Endothelial cell of umbilical vein (primary cell): ENCODE data around the gene ACSS1. TPM values are rescaled to one million over a fixed set of nuclear protein-coding genes. Genes with fewer than 3 reads are reported as not detected.
"Not testable (repeated sequence)": the region's sequence is repeated elsewhere in the genome, so short reads cannot be mapped to it uniquely, and the experiment has no call there.

Experiments used
- BruUV-seq: library from RNA; stranded (reverse); fragments of 400-500 nt; replicated peaks from 2 replicates; lab custom pipeline; 2021; lab: Mats Ljungman, UMichigan
- CTCF ChIA-PET: fragments of 300-600, 350-600 bp; sonication (Branson Sonifier 250); formaldehyde crosslinking; loops from one replicate; lab custom pipeline; 2021; ENCODE audit warnings: antibody characterized with exemption, inconsistent platforms; lab: Charles Lee
- POLR2A ChIA-PET: fragments of 300-600, 350-600 bp; sonication (Branson Sonifier 250); formaldehyde crosslinking; loops from one replicate; lab custom pipeline; 2021; ENCODE audit warnings: antibody characterized with exemption, inconsistent platforms; lab: Charles Lee
- DNase-seq: peaks from one replicate; pipeline ENCODE4 v3.0.0-alpha.2; 2011; ENCODE audit warnings: low read depth, low spot score
- FAIRE-seq: peaks from 2 replicates; lab custom pipeline; 2011; peaks lifted over from hg19 to GRCh38; lab: Jason Lieb, UNC
- H2AFZ ChIP-seq: 2 replicates; pipeline ENCODE4 v1.6.0; 2012; ENCODE audit warnings: low read depth, low read length, control low read depth, inconsistent platforms
- H3K27ac ChIP-seq: 2 replicates; pipeline ENCODE4 v1.5.1; 2011; ENCODE audit warnings: low read depth, mild to moderate bottlenecking, control low read depth, low read length, moderate library complexity; ENCODE audit not compliant: insufficient read depth
- H3K27me3 ChIP-seq, 2 experiments: 2 replicates each; pipeline versions ENCODE4 v1.6.0 to v1.6.1; 2011; ENCODE audit warnings: low read length in 2 of 2, mixed read lengths in 1 of 2; ENCODE audit not compliant: control insufficient read depth in 2 of 2, insufficient read depth in 2 of 2
- H3K36me3 ChIP-seq, 2 experiments: 2 replicates in 1 of 2; 3 replicates in 1 of 2; pipeline ENCODE4 v1.5.1; 2011; ENCODE audit warnings: low read length in 2 of 2, mild to moderate bottlenecking in 1 of 2, moderate library complexity in 1 of 2; ENCODE audit not compliant: control insufficient read depth in 2 of 2, insufficient read depth in 2 of 2; ENCODE audit errors: extremely low read depth in 1 of 2
- H3K4me1 ChIP-seq: 3 replicates; pipeline ENCODE4 v1.5.1; 2011; ENCODE audit warnings: mild to moderate bottlenecking, low read length; ENCODE audit not compliant: control insufficient read depth, insufficient read depth; ENCODE audit errors: extremely low read depth
- H3K4me2 ChIP-seq: 2 replicates; pipeline ENCODE4 v1.6.1; 2011; ENCODE audit warnings: low read length, control low read depth, mixed read lengths; ENCODE audit not compliant: insufficient read depth
- H3K4me3 ChIP-seq, 3 experiments: fragments of 200-600 bp in 1 of 3; sonication (generic), shearing (Covaris generic) in 1 of 3; replicated peaks in 1 of 3; 2 replicates each; pipeline ENCODE4 v1.5.1; 2011 to 2016; ENCODE audit warnings: control low read depth in 3 of 3, low read length in 3 of 3, mild to moderate bottlenecking in 2 of 3, inconsistent platforms in 1 of 3, low read depth in 1 of 3, moderate library complexity in 1 of 3; ENCODE audit not compliant: insufficient read depth in 1 of 3
- H3K79me2 ChIP-seq: 2 replicates; pipeline ENCODE4 v1.6.0; 2012; ENCODE audit warnings: low read length, inconsistent platforms; ENCODE audit not compliant: control insufficient read depth, insufficient read depth
- H3K9ac ChIP-seq: replicated peaks from 2 replicates; pipeline ENCODE3; 2011; ENCODE audit warnings: low read length, control low read depth; ENCODE audit not compliant: insufficient read depth; ENCODE audit errors: extremely low read depth
- H3K9me1 ChIP-seq: replicated peaks from 3 replicates; pipeline ENCODE4 v1.6.0; 2011; ENCODE audit warnings: mild to moderate bottlenecking, low read length; ENCODE audit not compliant: control insufficient read depth, insufficient read depth; ENCODE audit errors: extremely low read depth
- H3K9me3 ChIP-seq: replicated peaks from 2 replicates; pipeline ENCODE4 v1.5.1; 2012; ENCODE audit warnings: low read length, inconsistent platforms; ENCODE audit not compliant: control insufficient read depth, insufficient read depth
- H4K20me1 ChIP-seq: replicated peaks from 2 replicates; pipeline ENCODE3; 2011; ENCODE audit warnings: mild to moderate bottlenecking, low read length; ENCODE audit not compliant: control insufficient read depth, insufficient read depth; ENCODE audit errors: extremely low read depth
- CTCF ChIP-seq, 2 donors: IDR thresholded peaks; 1 replicate in 1 of 2; 2 replicates in 1 of 2; pipeline ENCODE4 v1.5.1; 2011; ENCODE audit warnings: low read length in 2 of 2, mild to moderate bottlenecking in 2 of 2, moderate library complexity in 2 of 2, control low read depth in 1 of 2, inconsistent platforms in 1 of 2, low read depth in 1 of 2; ENCODE audit not compliant: insufficient read depth in 1 of 2; ENCODE audit errors: extremely low read depth in 1 of 2
- EZH2 ChIP-seq: IDR thresholded peaks from 2 replicates; pipeline ENCODE4 v1.6.1; 2012; ENCODE audit warnings: borderline replicate concordance, low read depth, mild to moderate bottlenecking, moderate library complexity, low read length, inconsistent platforms; ENCODE audit not compliant: severe bottlenecking
- FOS ChIP-seq: IDR thresholded peaks from 2 replicates; pipeline ENCODE4 v1.6.1; 2011; ENCODE audit warnings: mild to moderate bottlenecking, low read length, moderate library complexity, borderline replicate concordance; ENCODE audit not compliant: insufficient read depth
- GATA2 ChIP-seq: IDR thresholded peaks from 2 replicates; pipeline ENCODE4 v1.7.0; 2011; ENCODE audit warnings: low read depth, mild to moderate bottlenecking, moderate library complexity, mixed read lengths, low read length; ENCODE audit not compliant: insufficient read length, insufficient read depth
- JUN ChIP-seq: IDR thresholded peaks from 2 replicates; pipeline ENCODE4 v1.6.1; 2011; ENCODE audit warnings: borderline replicate concordance, low read depth; ENCODE audit not compliant: insufficient read length, insufficient read depth
- MYC ChIP-seq: IDR thresholded peaks from one replicate; pipeline ENCODE4 v1.6.1; 2011; ENCODE audit warnings: mild to moderate bottlenecking, low read depth, low read length
- POLR2A ChIP-seq: IDR thresholded peaks from 2 replicates; pipeline ENCODE4 v1.6.1; 2012; ENCODE audit warnings: low read depth, mild to moderate bottlenecking, control low read depth, low read length
- POLR2AphosphoS5 ChIP-seq: IDR thresholded peaks from 2 replicates; pipeline ENCODE4 v1.6.1; 2012; ENCODE audit warnings: low read depth, mild to moderate bottlenecking, control low read depth, low read length, moderate library complexity; ENCODE audit not compliant: insufficient read depth
- dilution Hi-C: fragments of 300-500 bp; cut with MboI; formaldehyde crosslinking; loops from one replicate; pipeline ENCODE4 v1.15.0; 2019; ENCODE audit warnings: low sequenced_read_pairs; ENCODE audit not compliant: extremely low pct_ligation_motif_present
- intact Hi-C: fragments of 100-400 bp; cut with micrococcal nuclease; formaldehyde crosslinking; loops from one replicate; pipeline ENCODE4 v1.10.0; 2022
- polyA plus RNA-seq, 4 experiments: library from polyadenylated mRNA; depleted of rRNA in 3 of 4; stranded (reverse) in 3 of 4; unstranded in 1 of 4; fragments of >200 nt; gene quantifications; 2 replicates each; pipeline versions ENCODE4 v1.2.1 to v1.2.3, GENCODE V29; 2011 to 2012; ENCODE audit warnings: missing spikeins in 1 of 4
- total RNA-seq: library from RNA; stranded (reverse); gene quantifications from 2 replicates; pipeline ENCODE4 v1.2.3, GENCODE V29; 2021
- TF ChIP-seq, protein P1 (sequence below): IDR thresholded peaks from 2 replicates; pipeline ENCODE4 v1.6.1; 2011; ENCODE audit not compliant: insufficient read depth, insufficient read length

The ACSS1 gene
- total and polyA plus RNA-seq, 2 donors (not counting 3 experiments of a cell fraction or from before 2014, with no cell fraction given), result 6.2 to 17.9 TPM

- no peak overlapping the region for H2AFZ ChIP-seq
- no peaks in the 10 kb centered on the region for H3K36me3 ChIP-seq
- dilution Hi-C loops, result no loop called here
- H3K79me2 ChIP-seq, result no peaks in the 10 kb centered on the region
- no peak for TF ChIP-seq JUN
- H3K27ac ChIP-seq, result no peak overlapping the region
- H3K4me2 ChIP-seq, result no peak overlapping the region
- CTCF ChIA-PET, result interaction anchor here (1.2 to 1.4 kb wide), 3 partner anchors 12 to 173 kb away, joined by 3 to 6 read pairs (median 3); no protein-coding TSS in a partner anchor
- H3K9ac ChIP-seq, result no peak overlapping the region
- intact Hi-C loops, result no loop called here
- no peaks in the 10 kb centered on the region for H3K9me1 ChIP-seq
- FAIRE-seq, result no peak
- H3K4me1 ChIP-seq, result no peaks in the 10 kb centered on the region
- POLR2A ChIA-PET, result no interaction called here
- H3K4me3 ChIP-seq, result no peak overlapping the region
- no TSS peak for BruUV-seq
- no peak for DNase-seq
- H3K27me3 ChIP-seq, result peaks cover 0 to 1% of the 10 kb centered on the region in 2 experiments
- H3K9me3 ChIP-seq, result no peaks in the 10 kb centered on the region
- H4K20me1 ChIP-seq, result no peaks in the 10 kb centered on the region
These were observed 52.7 kb downstream of the ACSS1 start for GRCh38 chr20:25005220-25005619.

DNA sequence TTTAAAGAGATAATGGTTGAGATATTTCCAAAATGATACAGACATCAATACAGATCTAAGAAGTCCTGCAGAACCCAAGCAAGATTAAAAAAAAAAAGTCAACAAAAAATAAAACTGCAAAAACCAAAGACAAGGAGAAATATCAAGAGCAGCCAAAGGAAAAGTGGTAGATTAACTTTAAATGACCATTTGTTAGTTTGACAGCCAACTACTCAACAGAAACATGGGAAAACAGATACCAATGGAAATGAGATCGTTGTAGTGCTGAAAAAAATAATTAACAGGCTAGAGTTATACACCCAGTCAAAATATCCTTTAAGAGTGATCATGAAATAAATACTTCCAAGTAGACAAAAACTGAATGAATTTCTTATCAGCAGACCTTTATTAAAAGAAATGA, 54.9 kb downstream of the ACSS1 start:
- no peaks in the 10 kb centered on the region for H3K9me1 ChIP-seq
- H3K9me3 ChIP-seq, result no peaks in the 10 kb centered on the region
- no peak overlapping the region for H3K9ac ChIP-seq
- H2AFZ ChIP-seq, result no peak overlapping the region
- H3K27ac ChIP-seq, result no peak overlapping the region
- H4K20me1 ChIP-seq, result no peaks in the 10 kb centered on the region
- BruUV-seq, result no TSS peak
- no peak overlapping the region for H3K4me3 ChIP-seq
- FAIRE-seq (no peak), DNase-seq (no peak)
- ChIA-PET CTCF (no interaction called here), POLR2A (no interaction called here)
- intact Hi-C loops, result no loop called here
- H3K27me3 ChIP-seq, result peaks cover 0 to 7% of the 10 kb centered on the region in 2 experiments
- H3K4me2 ChIP-seq, result no peak overlapping the region
- H3K79me2 ChIP-seq, result no peaks in the 10 kb centered on the region
- dilution Hi-C loops, result no loop called here
- no peaks in the 10 kb centered on the region for H3K36me3 ChIP-seq
- H3K4me1 ChIP-seq, result no peaks in the 10 kb centered on the region
- TF ChIP-seq, protein P1, sequence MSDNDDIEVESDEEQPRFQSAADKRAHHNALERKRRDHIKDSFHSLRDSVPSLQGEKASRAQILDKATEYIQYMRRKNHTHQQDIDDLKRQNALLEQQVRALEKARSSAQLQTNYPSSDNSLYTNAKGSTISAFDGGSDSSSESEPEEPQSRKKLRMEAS, result no peak
- no peak for TF ChIP-seq CTCF (IDR thresholded peaks at IDR 0.05; ENCODE audit: extremely low read depth in 1 of 2, insufficient read depth in 1 of 2, low read depth in 1 of 2, low read length in 2 of 2)
- no peak for TF ChIP-seq POLR2A
- no peak for TF ChIP-seq MYC
- no peak for TF ChIP-seq EZH2
- TF ChIP-seq JUN, result no peak
- no peak for TF ChIP-seq FOS
- no peak for TF ChIP-seq GATA2
- TF ChIP-seq POLR2AphosphoS5, result no peak

GRCh38 chr20:25001323-25001722, 56.6 kb downstream of the ACSS1 start:
- H3K27ac ChIP-seq, POLR2A ChIA-PET, CTCF ChIA-PET, H3K4me2 ChIP-seq, intact Hi-C loops, H2AFZ ChIP-seq, H3K4me1 ChIP-seq, H3K79me2 ChIP-seq, H3K4me3 ChIP-seq, H4K20me1 ChIP-seq, FAIRE-seq, DNase-seq, H3K9me3 ChIP-seq, H3K9ac ChIP-seq, H3K9me1 ChIP-seq, BruUV-seq, H3K36me3 ChIP-seq, dilution Hi-C loops: not testable (repeated sequence)
- H3K27me3 ChIP-seq, result peaks cover 0 to 12% of the 10 kb centered on the region in 2 experiments
